K562 (cell line): ENCODE data around the gene DDIT3. TPM values are rescaled to one million over a fixed set of nuclear protein-coding genes. Genes with fewer than 3 reads are reported as not detected.
A peak's percentile ranks its signal among the peaks of the same experiment; 100 is the strongest.

Experiments used
- FOXJ3 ChIP-seq: sonication (generic); formaldehyde crosslinking; IDR thresholded peaks from 2 replicates; pipeline ENCODE4 v1.4.0; 2020; ENCODE audit warnings: mild to moderate bottlenecking, missing genetic modification reagents
- IFI16 ChIP-seq: fragments of 250-450 bp; sonication (Bioruptor Pico); IDR thresholded peaks from 2 replicates; pipeline ENCODE4 v2.1.2; 2022; ENCODE audit warnings: mild to moderate bottlenecking, inconsistent platforms
- JUND ChIP-seq, 2 experiments: IDR thresholded peaks; 2 replicates in 1 of 2; 3 replicates in 1 of 2; pipeline ENCODE4 v1.6.1; 2011; ENCODE audit warnings: borderline replicate concordance in 2 of 2, low read depth in 2 of 2, low read length in 2 of 2, improper control_type of control experiment in 1 of 2, missing biosample characterization in 1 of 2, missing genetic modification characterization in 1 of 2, missing genetic modification reagents in 1 of 2
- NKRF ChIP-seq: fragments of 450-650 bp; IDR thresholded peaks from 2 replicates; pipeline ENCODE4 v1.6.1; 2016; ENCODE audit warnings: borderline replicate concordance
- POLR2A ChIP-seq: fragments of 450-650 bp; conservative IDR thresholded peaks from 2 replicates; pipeline ENCODE4 v1.6.1; 2016
- PTBP1 ChIP-seq: fragments of 200-400 bp; formaldehyde crosslinking; IDR thresholded peaks from 2 replicates; pipeline ENCODE4 v1.6.1; 2017; ENCODE audit warnings: low read depth, low read length
- PYGO2 ChIP-seq: fragments of 450-650 bp; IDR thresholded peaks from 2 replicates; pipeline ENCODE4 v1.6.1; 2016; ENCODE audit warnings: mild to moderate bottlenecking, missing genetic modification characterization, moderate library complexity, missing compliant biosample characterization
- SAFB2 ChIP-seq: fragments of 200-400 bp; formaldehyde crosslinking; IDR thresholded peaks from 2 replicates; pipeline ENCODE4 v1.6.1; 2018; ENCODE audit warnings: borderline replicate concordance, low read length, low read depth, moderate library complexity; ENCODE audit not compliant: severe bottlenecking
- SIN3B ChIP-seq: fragments of 450-650 bp; IDR thresholded peaks from 2 replicates; pipeline ENCODE4 v1.6.1; 2017; ENCODE audit warnings: low read depth, mild to moderate bottlenecking, moderate library complexity
- TCF3 ChIP-seq: sonication (generic); formaldehyde crosslinking; IDR thresholded peaks from 2 replicates; pipeline ENCODE4 v1.4.0; 2020; ENCODE audit warnings: mild to moderate bottlenecking, missing genetic modification reagents
- ZBTB26 ChIP-seq: fragments of 450-650 bp; formaldehyde crosslinking; IDR thresholded peaks from 2 replicates; pipeline ENCODE4 v1.4.0; 2022; ENCODE audit warnings: missing genetic modification characterization
- ZNF518B ChIP-seq: fragments of 250-450 bp; sonication (Bioruptor Pico); IDR thresholded peaks from 2 replicates; pipeline ENCODE4 v1.5.0; 2021; ENCODE audit warnings: mild to moderate bottlenecking, moderate library complexity
- polyA plus RNA-seq, 8 experiments: library from polyadenylated mRNA; depleted of rRNA in 4 of 8; stranded (reverse) in 5 of 8; unstranded in 3 of 8; fragments of >200 nt; fragmentation: Nextera tagmentation in 2 of 8; fragmentation: Illumina TruSeq in 1 of 8; extraction: Ambion mirVana in 2 of 8; extraction: Trizol in 1 of 8; gene quantifications; 2 replicates each; pipeline versions ENCODE4 v1.2.1 to v1.2.3, GENCODE V29; 2011 to 2014; ENCODE audit warnings: inconsistent platforms in 1 of 8, missing spikeins in 1 of 8
- total RNA-seq, 7 experiments: library from RNA; depleted of rRNA in 6 of 7; stranded (reverse); fragments of >200 nt in 6 of 7; fragmentation: Illumina TruSeq in 2 of 7; extraction: Trizol in 2 of 7; gene quantifications; 2 replicates each; pipeline versions ENCODE4 v1.2.1 to v1.2.3, GENCODE V29; 2011 to 2021; ENCODE audit warnings: low replicate concordance in 1 of 7

The DDIT3 gene
- total and polyA plus RNA-seq, 9 of the 15 experiments (the other 6 are each of a cell fraction or from before 2014, with no cell fraction given): 59.1 to 272 (median 89.9) TPM

- TF ChIP-seq IFI16 (CRISPR knock-in tag) (no peak), POLR2A (peak; percentile 100), FOXJ3 (no peak), SAFB2 (no peak), JUND (IDR thresholded peaks at IDR 0.05; ENCODE audit: borderline replicate concordance, low read depth, low read length) (peak; percentile 96), JUND (tag; IDR thresholded peaks at IDR 0.05; ENCODE audit: borderline replicate concordance, low read depth, low read length) (peak; percentile 81; the same call in 1 of the 3 replicates), PTBP1 (no peak), ZNF518B (CRISPR knock-in tag) (0 out of 2 replicates have a peak, but pooled peaks have one; percentile 27), NKRF (peak; percentile 89), SIN3B (peak; percentile 49; the same call in 1 of the 2 replicates), ZBTB26 (CRISPR knock-in tag) (peak; percentile 33; the same call in 1 of the 2 replicates), TCF3 (CRISPR knock-in tag) (no peak), PYGO2 (tag) (peak; percentile 16; the same call in 1 of the 2 replicates)
These were observed at the start of gene DDIT3 (continued) for GRCh38 chr12:57520053-57520818.
